NCI-H446 treated with DMSO at 0.1 percent for 48 hours (cell line): ENCODE results near the gene MBD5.

Experiments
- DNase-seq: peaks from one replicate; lab custom pipeline; 2025; lab: John Stamatoyannopoulos, UW

The MBD5 gene

GRCh38 chr2:148548716-148549400 is 528.0 kb downstream of the MBD5 start:
- DNase-seq, result peak; percentile 72

GRCh38 chr2:148552675-148553331 is 531.9 kb downstream of the MBD5 start:
- DNase-seq, result peak; percentile 1

- DNase-seq, result no peak
Observed at GRCh38 chr2:148553332-148553887, 532.5 kb downstream of the MBD5 start.

- no peak for DNase-seq
Observed at GRCh38 chr2:148554459-148555247, 533.8 kb downstream of the MBD5 start.

- no peak for DNase-seq
Observed at GRCh38 chr2:148555622-148556294, 534.9 kb downstream of the MBD5 start.

GRCh38 chr2:148557844-148558436 is 537.0 kb downstream of the MBD5 start:
- no peak for DNase-seq

- DNase-seq, result no peak
Observed at GRCh38 chr2:148560496-148560895, 539.6 kb downstream of the MBD5 start.

- DNase-seq, result no peak
Observed at GRCh38 chr2:148561389-148561788, 540.5 kb downstream of the MBD5 start.

- no peak for DNase-seq
Observed at GRCh38 chr2:148565272-148565894, 544.5 kb downstream of the MBD5 start.
